Cardiac atrium fibroblast (primary cell): Measurements from ENCODE around the gene RAB31. TPM values are rescaled to one million over a fixed set of nuclear protein-coding genes. Genes with fewer than 3 reads are reported as not detected.

Experiments used
- total RNA-seq: library from RNA; depleted of rRNA; stranded (reverse); fragments of >200 nt; gene quantifications from 2 replicates; pipeline ENCODE4 v1.2.3, GENCODE V29; 2015

RAB31 gene, protein sequence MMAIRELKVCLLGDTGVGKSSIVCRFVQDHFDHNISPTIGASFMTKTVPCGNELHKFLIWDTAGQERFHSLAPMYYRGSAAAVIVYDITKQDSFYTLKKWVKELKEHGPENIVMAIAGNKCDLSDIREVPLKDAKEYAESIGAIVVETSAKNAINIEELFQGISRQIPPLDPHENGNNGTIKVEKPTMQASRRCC
- total RNA-seq = 40.4 and 74.2 TPM in 2 replicates

DNA sequence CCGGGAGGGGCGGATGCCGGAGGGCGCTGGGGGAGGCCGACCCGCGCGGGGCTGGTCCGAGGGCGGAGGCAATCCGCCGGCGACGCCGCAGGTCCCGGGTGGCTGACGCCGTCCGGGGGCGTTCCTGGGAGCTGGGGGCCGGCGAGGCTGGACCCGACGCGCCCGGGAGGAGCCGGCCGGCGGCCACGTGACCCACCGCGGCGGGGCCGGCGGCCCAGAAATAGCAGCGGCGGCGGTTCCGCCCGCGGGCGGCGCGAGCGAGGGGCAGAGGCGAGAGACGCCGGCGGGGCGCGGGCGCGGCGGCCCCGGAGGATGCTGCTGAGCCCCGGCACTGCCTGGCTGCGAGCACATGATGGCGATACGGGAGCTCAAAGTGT, at the start of gene RAB31:
TSS of gene RAB31 (plus strand) at position 245 of the 377 bp plus-strand sequence. CDS start at position 350, 105 bp downstream.

GRCh38 chr18:9885170-9886004, 177.3 kb downstream of the RAB31 start, which contains the start of gene TXNDC2:
TXNDC2 (plus strand) TSS chr18:9885973; CDS start chr18:9886681, 708 bp downstream.

Other genes starting within 250 kb of the RAB31 start
- gene RALBP1, start 232.8 kb upstream of the RAB31 start, total RNA-seq = 40.4 and 49.2 TPM in 2 replicates
- 60.8 and 83.3 TPM in 2 replicates for gene PPP4R1, start 93.7 kb upstream of the RAB31 start, total RNA-seq
- 0.32 TPM in 1 of 2 replicates, not detected in the other for gene TXNDC2, start 177.7 kb downstream of the RAB31 start, total RNA-seq
- 195 and 214 TPM in 2 replicates for gene VAPA, start 205.7 kb downstream of the RAB31 start, total RNA-seq